ENCODE data around the gene SC5D.

DNA sequence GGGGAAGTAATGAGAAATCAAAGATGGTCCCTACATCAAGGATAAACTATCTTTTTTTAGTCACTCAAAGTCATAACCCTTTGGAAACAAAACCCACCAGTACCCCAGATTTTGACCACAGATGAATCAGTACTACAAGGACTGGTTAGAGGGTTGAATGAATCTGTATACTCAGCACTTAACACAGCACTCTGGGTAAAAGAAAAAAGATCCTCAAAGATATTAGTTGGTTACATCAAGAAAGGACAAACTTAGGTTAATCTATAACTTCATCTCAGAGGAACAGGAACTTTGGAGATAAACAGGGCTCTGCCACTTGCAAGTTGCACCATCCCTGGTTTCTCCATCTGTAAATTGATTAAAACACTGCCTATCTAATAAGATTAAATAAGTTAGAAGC is 18.8 kb downstream of the SC5D start:
- no peak for TF ChIP-seq CTCF (IDR thresholded peaks at IDR 0.05; ENCODE audit: insufficient read depth, low read length)
- no peak for TF ChIP-seq REST (IDR thresholded peaks at IDR 0.05; ENCODE audit: insufficient replicate concordance, low read depth)
- no peak for TF ChIP-seq GABPA (IDR thresholded peaks at IDR 0.05; ENCODE audit: low read depth)

Data from HL-60 (cell line).